ENCODE data around the gene DCC. TPM values are rescaled to one million over a fixed set of nuclear protein-coding genes. Genes with fewer than 3 reads are reported as not detected.

Gene DCC
- total RNA-seq, 3 donors from 2014 or later (not counting 1 experiment from before 2014, with no cell fraction given): not detected

DNA sequence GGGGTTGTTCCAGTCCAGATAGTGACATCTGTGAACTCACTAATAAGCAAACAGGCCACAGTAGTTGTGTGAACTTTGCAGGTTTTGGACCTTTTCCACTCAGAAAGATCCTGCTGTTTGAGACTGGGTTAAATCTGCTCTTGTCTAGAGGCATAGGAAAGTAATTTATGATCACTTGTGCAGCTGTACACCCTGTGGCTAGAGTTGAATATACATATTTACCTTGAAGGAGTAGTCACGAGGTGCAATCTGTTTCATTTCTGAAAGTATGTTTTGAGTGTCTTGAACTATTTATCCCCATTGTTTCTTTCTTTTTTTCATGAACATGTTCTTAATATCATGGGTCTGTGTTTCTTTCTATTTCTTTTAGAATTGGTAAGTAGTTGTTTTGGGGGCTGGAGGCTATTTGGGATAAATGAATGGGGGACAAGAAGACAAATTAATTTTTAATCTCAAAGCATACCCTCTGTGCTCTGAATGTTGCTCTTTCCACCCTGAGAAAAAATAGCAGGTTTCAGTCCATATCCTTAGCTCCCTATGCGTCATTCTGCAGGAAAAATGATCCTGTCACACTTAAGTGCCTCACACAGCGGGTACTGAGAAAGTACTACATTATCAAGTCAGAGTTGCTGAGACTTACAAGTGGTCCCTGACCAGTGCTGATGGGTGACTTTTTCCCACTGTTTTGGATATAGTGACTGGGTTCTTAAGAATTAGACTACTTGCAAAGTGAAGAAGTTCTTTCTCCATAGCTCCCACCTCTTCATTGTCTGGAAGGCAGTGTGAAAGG is 28.2 kb downstream of the DCC start:
- TF ChIP-seq, protein P1, sequence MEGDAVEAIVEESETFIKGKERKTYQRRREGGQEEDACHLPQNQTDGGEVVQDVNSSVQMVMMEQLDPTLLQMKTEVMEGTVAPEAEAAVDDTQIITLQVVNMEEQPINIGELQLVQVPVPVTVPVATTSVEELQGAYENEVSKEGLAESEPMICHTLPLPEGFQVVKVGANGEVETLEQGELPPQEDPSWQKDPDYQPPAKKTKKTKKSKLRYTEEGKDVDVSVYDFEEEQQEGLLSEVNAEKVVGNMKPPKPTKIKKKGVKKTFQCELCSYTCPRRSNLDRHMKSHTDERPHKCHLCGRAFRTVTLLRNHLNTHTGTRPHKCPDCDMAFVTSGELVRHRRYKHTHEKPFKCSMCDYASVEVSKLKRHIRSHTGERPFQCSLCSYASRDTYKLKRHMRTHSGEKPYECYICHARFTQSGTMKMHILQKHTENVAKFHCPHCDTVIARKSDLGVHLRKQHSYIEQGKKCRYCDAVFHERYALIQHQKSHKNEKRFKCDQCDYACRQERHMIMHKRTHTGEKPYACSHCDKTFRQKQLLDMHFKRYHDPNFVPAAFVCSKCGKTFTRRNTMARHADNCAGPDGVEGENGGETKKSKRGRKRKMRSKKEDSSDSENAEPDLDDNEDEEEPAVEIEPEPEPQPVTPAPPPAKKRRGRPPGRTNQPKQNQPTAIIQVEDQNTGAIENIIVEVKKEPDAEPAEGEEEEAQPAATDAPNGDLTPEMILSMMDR (IDR thresholded peaks at IDR 0.05): no peak

DNA sequence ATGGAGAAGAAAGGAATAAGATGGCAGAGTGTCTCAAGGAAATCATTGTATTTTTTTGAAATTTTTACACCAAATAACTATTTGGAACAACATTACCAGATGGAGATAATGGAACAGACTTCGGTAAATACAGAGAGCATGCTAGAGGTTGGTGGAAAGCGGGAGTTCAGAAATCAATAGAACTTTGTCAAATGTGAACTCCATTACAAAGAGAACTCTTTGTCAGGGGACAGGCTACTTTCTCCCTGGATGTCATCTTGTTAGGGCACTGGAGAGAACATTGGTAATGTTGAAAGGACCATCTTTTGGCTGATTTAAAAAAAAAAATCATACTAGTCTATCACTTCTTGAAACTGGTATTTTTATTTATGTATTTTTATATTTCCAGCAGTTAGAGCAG is 30.8 kb downstream of the DCC start:
- Mint-ChIP-seq H3K36me3 (no peaks in the 10 kb centered on the region), H3K9me3 (peaks cover 0 to 3% of the 10 kb centered on the region in 2 donors), H3K4me3 (no peak overlapping the region), H3K27ac (no peak overlapping the region), H3K27me3 (ENCODE audit: low read depth in 2 of 2) (no peaks in the 10 kb centered on the region), H3K4me1 (no peaks in the 10 kb centered on the region)
- no peak overlapping the region for H3K4me3 ChIP-seq (ENCODE audit: low read length)
- ATAC-seq (no peak), DNase-seq (no peak)
- intact Hi-C loops (cut with micrococcal nuclease): no loop called here
- no peak overlapping the region for H3K27ac ChIP-seq (ENCODE audit: low read length)
- WGBS (ENCODE audit: insufficient coverage): 95% methylated on average over 2 of the region's 2 CpGs
- no peaks in the 10 kb centered on the region for H3K27me3 ChIP-seq (ENCODE audit: control insufficient read depth, insufficient read depth, low read length)
- H3K36me3 ChIP-seq (ENCODE audit: control insufficient read depth, insufficient read depth, low read length): no peaks in the 10 kb centered on the region
- TF ChIP-seq, protein P1 (IDR thresholded peaks at IDR 0.05): no peak
- no peaks in the 10 kb centered on the region for H3K4me1 ChIP-seq (ENCODE audit: control insufficient read depth, insufficient read depth, low read length)
- H3K9me3 ChIP-seq (ENCODE audit: control insufficient read depth, insufficient read depth, low read length): no peaks in the 10 kb centered on the region

More for the DNA sequence above, 28.2 kb downstream of the DCC start:
- Histone ChIP-seq H3K9me3 (ENCODE audit: control insufficient read depth, insufficient read depth, low read length) (no peaks in the 10 kb centered on the region), H3K27ac (ENCODE audit: low read length) (no peak overlapping the region), H3K4me1 (ENCODE audit: control insufficient read depth, insufficient read depth, low read length) (no peaks in the 10 kb centered on the region), H3K36me3 (ENCODE audit: control insufficient read depth, insufficient read depth, low read length) (no peaks in the 10 kb centered on the region), H3K27me3 (ENCODE audit: control insufficient read depth, insufficient read depth, low read length) (no peaks in the 10 kb centered on the region), H3K4me3 (ENCODE audit: low read length) (no peak overlapping the region)
- no peak for DNase-seq
- ATAC-seq: no peak
- intact Hi-C loops (cut with micrococcal nuclease): no loop called here
- Mint-ChIP-seq H3K9me3 (peaks cover 0 to 3% of the 10 kb centered on the region in 2 donors), H3K4me3 (no peak overlapping the region), H3K36me3 (no peaks in the 10 kb centered on the region), H3K4me1 (no peaks in the 10 kb centered on the region), H3K27me3 (ENCODE audit: low read depth in 2 of 2) (no peaks in the 10 kb centered on the region), H3K27ac (no peak overlapping the region)
- 79% methylated on average over 2 of the region's 3 CpGs for WGBS (ENCODE audit: insufficient coverage)

DNA sequence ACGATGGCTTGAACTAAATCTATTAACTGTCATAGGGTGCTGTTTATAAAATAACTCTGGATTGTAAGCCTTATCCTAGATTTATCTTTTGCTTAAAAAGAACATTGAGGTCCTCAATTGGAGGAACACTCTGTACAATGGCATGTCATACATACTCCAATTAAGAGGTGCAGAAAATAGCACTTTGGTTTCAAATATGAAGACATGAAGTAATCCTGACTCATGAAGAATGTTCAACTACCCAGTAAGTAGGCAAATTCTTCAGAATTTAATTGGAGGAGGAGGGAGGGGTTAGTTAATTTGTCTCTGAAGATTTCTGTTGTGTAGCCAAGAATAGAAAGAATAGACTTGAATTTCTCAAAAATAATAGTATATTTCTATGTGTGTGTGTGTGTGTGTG is 36.1 kb downstream of the DCC start:
- H3K4me1 ChIP-seq (ENCODE audit: control insufficient read depth, insufficient read depth, low read length): no peaks in the 10 kb centered on the region
- no peak for ATAC-seq
- TF ChIP-seq, protein P1 (IDR thresholded peaks at IDR 0.05): no peak
- no CpG with 5 or more reads among the region's 1 CpG for WGBS (ENCODE audit: insufficient coverage)
- no peak overlapping the region for H3K27ac ChIP-seq (ENCODE audit: low read length)
- Mint-ChIP-seq H3K27ac (no peak overlapping the region), H3K9me3 (no peaks in the 10 kb centered on the region), H3K36me3 (no peaks in the 10 kb centered on the region), H3K27me3 (ENCODE audit: low read depth in 2 of 2) (no peaks in the 10 kb centered on the region), H3K4me3 (no peak overlapping the region), H3K4me1 (no peaks in the 10 kb centered on the region)
- H3K36me3 ChIP-seq (ENCODE audit: control insufficient read depth, insufficient read depth, low read length): no peaks in the 10 kb centered on the region
- no peaks in the 10 kb centered on the region for H3K9me3 ChIP-seq (ENCODE audit: control insufficient read depth, insufficient read depth, low read length)
- no peak overlapping the region for H3K4me3 ChIP-seq (ENCODE audit: low read length)
- no peak for DNase-seq
- H3K27me3 ChIP-seq (ENCODE audit: control insufficient read depth, insufficient read depth, low read length): no peaks in the 10 kb centered on the region
- intact Hi-C loops (cut with micrococcal nuclease): no loop called here

DNA sequence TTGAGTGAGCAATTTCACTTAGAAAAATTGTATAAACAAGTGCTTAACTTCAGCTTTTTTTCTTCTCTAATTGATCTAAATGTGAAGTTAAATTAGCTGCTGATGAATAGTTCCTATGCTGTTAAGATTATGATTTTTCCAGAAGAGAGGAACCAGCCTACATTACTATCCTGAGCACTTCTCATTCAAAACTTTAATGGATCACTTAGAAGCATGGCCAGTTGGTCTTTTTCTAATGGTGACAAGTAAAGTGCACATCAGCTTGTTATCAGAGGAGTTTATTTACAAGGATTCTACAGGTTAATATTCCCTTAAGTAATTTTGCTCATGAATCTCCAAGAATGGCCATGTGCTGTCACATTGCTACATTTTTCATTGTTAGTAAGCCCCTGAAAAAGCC is 37.1 kb downstream of the DCC start:
- no peaks in the 10 kb centered on the region for H3K4me1 Mint-ChIP-seq
- no peaks in the 10 kb centered on the region for H3K9me3 Mint-ChIP-seq
- Histone ChIP-seq H3K4me1 (ENCODE audit: control insufficient read depth, insufficient read depth, low read length) (no peaks in the 10 kb centered on the region), H3K27me3 (ENCODE audit: control insufficient read depth, insufficient read depth, low read length) (no peaks in the 10 kb centered on the region), H3K36me3 (ENCODE audit: control insufficient read depth, insufficient read depth, low read length) (no peaks in the 10 kb centered on the region), H3K9me3 (ENCODE audit: control insufficient read depth, insufficient read depth, low read length) (no peaks in the 10 kb centered on the region), H3K4me3 (ENCODE audit: low read length) (no peak overlapping the region), H3K27ac (ENCODE audit: low read length) (no peak overlapping the region)
- H3K27me3 Mint-ChIP-seq (ENCODE audit: low read depth in 2 of 2): no peaks in the 10 kb centered on the region
- H3K4me3 Mint-ChIP-seq: no peak overlapping the region
- H3K36me3 Mint-ChIP-seq: no peaks in the 10 kb centered on the region
- no peak for DNase-seq
- no peak for ATAC-seq
- intact Hi-C loops (cut with micrococcal nuclease): no loop called here
- H3K27ac Mint-ChIP-seq: no peak overlapping the region
- TF ChIP-seq, protein P1 (IDR thresholded peaks at IDR 0.05): no peak
